ENCODE measurements around the gene ZFP90.

GRCh38 chr16:68535331-68535730 is 3.8 kb upstream of the ZFP90 start:
- no peak for TF ChIP-seq CTCF (tag by site-specific recombination; IDR thresholded peaks at IDR 0.05)
- TF ChIP-seq SP2 (tag by site-specific recombination; IDR thresholded peaks at IDR 0.05): no peak
- no peak for TF ChIP-seq ZBTB11 (tag by site-specific recombination; conservative IDR thresholded peaks at IDR 0.05; ENCODE audit: low read depth)
- TF ChIP-seq ZBTB8A (tag by site-specific recombination; IDR thresholded peaks at IDR 0.05): no peak

Measured in HEK293 (cell line).